ENCODE measurements around the gene FYCO1.

FYCO1 gene

GRCh38 chr3:45940004-45940780 lies 55.4 kb downstream of the FYCO1 start:
- DNase-seq, result no peak

- DNase-seq, result no peak
Observed at GRCh38 chr3:45939341-45939771, 56.3 kb downstream of the FYCO1 start.

- peak; percentile 90 for DNase-seq
Observed at GRCh38 chr3:45938864-45939263, 56.8 kb downstream of the FYCO1 start.

- no peak for DNase-seq
Observed at GRCh38 chr3:45938043-45938435, 57.6 kb downstream of the FYCO1 start.

GRCh38 chr3:45937206-45938042 lies 58.2 kb downstream of the FYCO1 start:
- DNase-seq, result no peak

GRCh38 chr3:45936261-45936660 lies 59.4 kb downstream of the FYCO1 start:
- DNase-seq, result no peak

- DNase-seq, result no peak
Observed at GRCh38 chr3:45933591-45933990, 62.0 kb downstream of the FYCO1 start.

GRCh38 chr3:45932112-45932511 lies 63.5 kb downstream of the FYCO1 start:
- DNase-seq, result no peak

- no peak for DNase-seq
Observed at GRCh38 chr3:45931496-45931895, 64.1 kb downstream of the FYCO1 start.

GRCh38 chr3:45929042-45929679 lies 66.5 kb downstream of the FYCO1 start:
- DNase-seq, result peak; percentile 61

- no peak for DNase-seq
Observed at GRCh38 chr3:45927881-45928280, 67.7 kb downstream of the FYCO1 start.

GRCh38 chr3:45923755-45924154 lies 71.9 kb downstream of the FYCO1 start:
- DNase-seq, result no peak

- DNase-seq, result no peak
Observed at GRCh38 chr3:45922950-45923590, 72.6 kb downstream of the FYCO1 start.

- DNase-seq, result no peak
Observed at GRCh38 chr3:45922039-45922326, 73.6 kb downstream of the FYCO1 start.

- DNase-seq, result no peak
Observed at GRCh38 chr3:45921158-45922038, 74.2 kb downstream of the FYCO1 start.

GRCh38 chr3:45917146-45917898 lies 78.3 kb downstream of the FYCO1 start:
- no peak for DNase-seq

- peak; percentile 67 for DNase-seq
Observed at GRCh38 chr3:45915518-45916231, 79.9 kb downstream of the FYCO1 start.

GRCh38 chr3:45915059-45915439 lies 80.6 kb downstream of the FYCO1 start:
- DNase-seq, result no peak

GRCh38 chr3:45914362-45915058 lies 81.1 kb downstream of the FYCO1 start:
- DNase-seq, result no peak

- DNase-seq, result no peak
Observed at GRCh38 chr3:45912435-45912834, 83.2 kb downstream of the FYCO1 start.

Measured in activated gamma-delta T cell treated with Interleukin-2 at 50 U/mL for 16 hours (primary cell).